Measurements from ENCODE around the gene SCN2B. TPM values are rescaled to one million over a fixed set of nuclear protein-coding genes. Genes with fewer than 3 reads are reported as not detected.

SCN2B gene, protein sequence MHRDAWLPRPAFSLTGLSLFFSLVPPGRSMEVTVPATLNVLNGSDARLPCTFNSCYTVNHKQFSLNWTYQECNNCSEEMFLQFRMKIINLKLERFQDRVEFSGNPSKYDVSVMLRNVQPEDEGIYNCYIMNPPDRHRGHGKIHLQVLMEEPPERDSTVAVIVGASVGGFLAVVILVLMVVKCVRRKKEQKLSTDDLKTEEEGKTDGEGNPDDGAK
- polyA plus RNA-seq = not detected

- H3K27ac Mint-ChIP-seq = no peak within 1 kb of the TSS
- H3K4me1 Mint-ChIP-seq = no peaks in the 10 kb centered on the region
- no peak within 1 kb of the TSS for H3K4me3 Mint-ChIP-seq
- H3K27me3 Mint-ChIP-seq (ENCODE audit: low read depth in 3 of 3) = peaks cover 2 to 12% (median 6%) of the 10 kb centered on the region in 3 donors
- no peak for DNase-seq
- H3K36me3 Mint-ChIP-seq = no peaks in the 10 kb centered on the region
- no peaks in the 10 kb centered on the region for H3K9me3 Mint-ChIP-seq
Measured at GRCh38 chr11:118175993-118176777, at the start of gene SCN2B. Gene SCN2B (minus strand): TSS chr11:118176639. CDS start chr11:118176431, 208 bp downstream.

- Mint-ChIP-seq H3K4me1 (peaks cover 25 to 27% of the 10 kb centered on the region in 2 donors), H3K36me3 (peaks cover 0 to 6% (median 5%) of the 10 kb centered on the region in 3 donors)
Measured at GRCh38 chr11:118224511-118225188, 48.2 kb upstream of the SCN2B start, which contains the start of gene JAML. Gene JAML (minus strand): TSS chr11:118225011. CDS start chr11:118214866, 10,145 bp downstream.

GRCh38 chr11:118223992-118224391 lies 47.6 kb upstream of the SCN2B start:
- Mint-ChIP-seq H3K27me3 (ENCODE audit: low read depth in 3 of 3) (peaks cover 6 to 26% (median 8%) of the 10 kb centered on the region in 3 donors), H3K27ac (peak overlapping the region in 1 of 6 donors; percentile 70), H3K4me1 (peaks cover 25 to 29% of the 10 kb centered on the region in 2 donors), H3K36me3 (peaks cover 0 to 6% (median 5%) of the 10 kb centered on the region in 3 donors), H3K9me3 (peaks cover 0 to 1% (median 0%) of the 10 kb centered on the region in 6 donors), H3K4me3 (peak overlapping the region; percentile 2 to 58 (median 43))
- no peak for DNase-seq

More at GRCh38 chr11:118224511-118225188, 48.2 kb upstream of the SCN2B start, which contains the start of gene JAML:
- Mint-ChIP-seq H3K27ac (peak within 1 kb of the TSS in 5 of 6 donors; percentile 6 to 70 (median 36)), H3K27me3 (ENCODE audit: low read depth in 3 of 3) (peaks cover 6 to 24% (median 9%) of the 10 kb centered on the region in 3 donors), H3K4me3 (peak within 1 kb of the TSS; percentile 48 to 61 (median 52)), H3K9me3 (peaks cover 0 to 1% (median 0%) of the 10 kb centered on the region in 6 donors)
- no peak for DNase-seq

- Mint-ChIP-seq H3K4me1 (peaks cover 25 to 29% of the 10 kb centered on the region in 2 donors), H3K9me3 (peaks cover 0 to 1% (median 0%) of the 10 kb centered on the region in 6 donors), H3K4me3 (peak overlapping the region; percentile 9 to 58 (median 43)), H3K27me3 (ENCODE audit: low read depth in 3 of 3) (peaks cover 6 to 26% (median 8%) of the 10 kb centered on the region in 3 donors), H3K27ac (peak overlapping the region in 1 of 6 donors; percentile 70), H3K36me3 (peaks cover 0 to 6% (median 5%) of the 10 kb centered on the region in 3 donors)
- no peak for DNase-seq
Measured at GRCh38 chr11:118223570-118223969, 47.1 kb upstream of the SCN2B start.

DNA sequence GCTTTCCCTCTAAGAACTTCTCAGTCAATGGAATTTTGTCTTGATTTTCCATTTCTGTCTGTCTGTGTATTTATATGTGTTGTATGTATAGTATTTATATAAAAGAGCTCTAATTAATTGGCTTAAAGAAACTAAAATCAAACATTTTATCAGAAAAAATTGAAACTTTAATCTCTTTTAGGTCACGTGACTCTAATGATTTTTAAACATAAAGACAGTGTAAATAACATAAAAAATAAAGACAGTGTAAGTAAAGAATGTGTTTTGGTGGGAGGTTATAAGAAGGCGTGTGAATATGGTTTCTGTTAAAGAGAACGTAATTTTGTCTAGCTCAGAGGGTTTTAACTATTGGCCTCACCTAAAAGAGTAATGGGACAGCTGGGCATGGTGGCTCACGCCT lies 46.0 kb upstream of the SCN2B start:
- H3K4me3 Mint-ChIP-seq = peak overlapping the region in 2 of 5 donors; percentile 9 to 15
- H3K9me3 Mint-ChIP-seq = peaks cover 0 to 1% (median 0%) of the 10 kb centered on the region in 6 donors
- DNase-seq = no peak
- no peak overlapping the region for H3K27ac Mint-ChIP-seq
- peaks cover 0 to 6% (median 5%) of the 10 kb centered on the region in 3 donors for H3K36me3 Mint-ChIP-seq
- H3K27me3 Mint-ChIP-seq (ENCODE audit: low read depth in 3 of 3) = peaks cover 8 to 20% (median 8%) of the 10 kb centered on the region in 3 donors
- H3K4me1 Mint-ChIP-seq = peaks cover 25 to 29% of the 10 kb centered on the region in 2 donors

GRCh38 chr11:118221419-118221818 lies 45.0 kb upstream of the SCN2B start:
- peaks cover 0 to 1% (median 0%) of the 10 kb centered on the region in 6 donors for H3K9me3 Mint-ChIP-seq
- peaks cover 0 to 3% (median 2%) of the 10 kb centered on the region in 3 donors for H3K36me3 Mint-ChIP-seq
- H3K4me1 Mint-ChIP-seq = peaks cover 25 to 29% of the 10 kb centered on the region in 2 donors
- no peak for DNase-seq
- H3K4me3 Mint-ChIP-seq = no peak overlapping the region
- peaks cover 5 to 14% (median 6%) of the 10 kb centered on the region in 3 donors for H3K27me3 Mint-ChIP-seq (ENCODE audit: low read depth in 3 of 3)
- H3K27ac Mint-ChIP-seq = no peak overlapping the region

GRCh38 chr11:118219732-118220131 lies 43.3 kb upstream of the SCN2B start:
- H3K4me1 Mint-ChIP-seq = peaks cover 21 to 29% of the 10 kb centered on the region in 2 donors
- H3K36me3 Mint-ChIP-seq = no peaks in the 10 kb centered on the region
- H3K9me3 Mint-ChIP-seq = peaks cover 0 to 1% (median 0%) of the 10 kb centered on the region in 6 donors
- DNase-seq = no peak
- H3K27me3 Mint-ChIP-seq (ENCODE audit: low read depth in 3 of 3) = peaks cover 2 to 8% (median 6%) of the 10 kb centered on the region in 3 donors
- H3K4me3 Mint-ChIP-seq = no peak overlapping the region
- H3K27ac Mint-ChIP-seq = no peak overlapping the region

DNA sequence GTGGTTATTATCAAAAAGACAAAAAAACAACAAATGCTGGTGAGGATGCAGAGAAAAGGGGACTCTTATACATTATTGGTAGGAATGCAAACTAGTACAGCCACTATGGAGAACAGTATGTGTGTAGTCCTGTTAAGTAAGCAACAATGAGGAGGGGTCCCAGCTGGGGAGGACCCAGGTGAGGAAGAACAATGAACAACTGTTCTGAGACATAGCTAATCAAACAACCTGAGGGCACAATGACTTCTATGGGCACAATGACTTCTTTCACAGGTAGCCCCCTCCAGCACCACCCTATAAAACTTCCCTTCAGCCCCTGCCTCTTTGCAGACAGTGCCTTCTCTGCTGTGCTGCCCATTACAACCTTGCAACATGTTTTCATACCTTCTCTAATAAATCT lies 42.8 kb upstream of the SCN2B start:
- Mint-ChIP-seq H3K4me1 (peaks cover 21 to 26% of the 10 kb centered on the region in 2 donors), H3K9me3 (peaks cover 0 to 1% (median 0%) of the 10 kb centered on the region in 6 donors), H3K36me3 (no peaks in the 10 kb centered on the region), H3K27ac (no peak overlapping the region), H3K4me3 (no peak overlapping the region), H3K27me3 (ENCODE audit: low read depth in 3 of 3) (peaks cover 2 to 8% (median 6%) of the 10 kb centered on the region in 3 donors)
- DNase-seq = no peak

DNA sequence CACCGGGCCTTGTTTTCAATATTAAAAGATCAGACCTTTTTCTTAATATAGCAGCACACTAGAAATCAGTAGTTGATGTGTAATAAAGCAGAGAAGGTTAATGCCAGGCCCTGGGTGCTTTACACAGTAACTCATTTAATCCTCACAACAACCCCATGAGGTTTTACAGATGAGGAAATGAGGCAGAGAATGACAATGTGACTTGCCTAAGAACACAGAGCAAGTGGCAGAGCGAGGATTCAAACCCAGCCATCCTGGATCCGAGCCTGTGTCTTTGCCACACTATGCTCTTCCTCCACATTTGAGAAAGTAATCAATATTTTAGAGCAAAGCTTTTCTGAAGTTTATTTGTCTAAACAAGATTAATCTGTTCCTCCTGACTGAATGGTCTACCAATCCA lies 41.1 kb upstream of the SCN2B start:
- peaks cover 4 to 11% (median 6%) of the 10 kb centered on the region in 3 donors for H3K27me3 Mint-ChIP-seq (ENCODE audit: low read depth in 3 of 3)
- H3K4me1 Mint-ChIP-seq = peaks cover 17 to 18% of the 10 kb centered on the region in 2 donors
- H3K4me3 Mint-ChIP-seq = no peak overlapping the region
- no peaks in the 10 kb centered on the region for H3K36me3 Mint-ChIP-seq
- no peak for DNase-seq
- H3K27ac Mint-ChIP-seq = no peak overlapping the region
- H3K9me3 Mint-ChIP-seq = no peaks in the 10 kb centered on the region

- H3K4me3 Mint-ChIP-seq = no peak overlapping the region
Measured at GRCh38 chr11:118216621-118217481, 40.4 kb upstream of the SCN2B start.

GRCh38 chr11:118215765-118216164 lies 39.3 kb upstream of the SCN2B start:
- Mint-ChIP-seq H3K4me1 (peaks cover 17 to 18% of the 10 kb centered on the region in 2 donors), H3K9me3 (no peaks in the 10 kb centered on the region), H3K36me3 (no peaks in the 10 kb centered on the region), H3K27me3 (ENCODE audit: low read depth in 3 of 3) (peaks cover 4 to 11% (median 6%) of the 10 kb centered on the region in 3 donors), H3K27ac (peak overlapping the region in 1 of 6 donors; percentile 6), H3K4me3 (no peak overlapping the region)
- no peak for DNase-seq

More at GRCh38 chr11:118216621-118217481, 40.4 kb upstream of the SCN2B start:
- peaks cover 17 to 18% of the 10 kb centered on the region in 2 donors for H3K4me1 Mint-ChIP-seq
- no peaks in the 10 kb centered on the region for H3K9me3 Mint-ChIP-seq
- peaks cover 4 to 11% (median 6%) of the 10 kb centered on the region in 3 donors for H3K27me3 Mint-ChIP-seq (ENCODE audit: low read depth in 3 of 3)
- H3K27ac Mint-ChIP-seq = no peak overlapping the region
- DNase-seq = no peak
- H3K36me3 Mint-ChIP-seq = no peaks in the 10 kb centered on the region

- no peak overlapping the region for H3K27ac Mint-ChIP-seq
- no peak overlapping the region for H3K4me3 Mint-ChIP-seq
- H3K36me3 Mint-ChIP-seq = peaks cover 0 to 4% (median 0%) of the 10 kb centered on the region in 3 donors
- DNase-seq = no peak
- H3K9me3 Mint-ChIP-seq = no peaks in the 10 kb centered on the region
- peaks cover 4 to 11% (median 7%) of the 10 kb centered on the region in 3 donors for H3K27me3 Mint-ChIP-seq (ENCODE audit: low read depth in 3 of 3)
- H3K4me1 Mint-ChIP-seq = peaks cover 17 to 18% of the 10 kb centered on the region in 2 donors
Measured at GRCh38 chr11:118215262-118215661, 38.8 kb upstream of the SCN2B start.

Measured in immature natural killer cell (primary cell).